Testis (tissue), 3 donors: ENCODE measurements around the gene ARHGEF11. TPM values are rescaled to one million over a fixed set of nuclear protein-coding genes. Genes with fewer than 3 reads are reported as not detected.

Source experiments
- DNase-seq: peaks from one replicate; pipeline ENCODE4 v3.0.0-alpha.2; 2019
- H3K27ac ChIP-seq, 2 donors: fragments of 200-600 bp; sonication (generic); one replicate each; pipeline ENCODE4 v1.5.1; 2019
- H3K27me3 ChIP-seq: fragments of 200-600 bp; sonication (generic); one replicate; pipeline ENCODE4 v1.5.1; 2019
- H3K36me3 ChIP-seq: fragments of 200-600 bp; sonication (generic); one replicate; pipeline ENCODE4 v1.5.1; 2017; ENCODE audit warnings: low read depth; ENCODE audit errors: missing control alignments
- H3K4me1 ChIP-seq: fragments of 200-600 bp; sonication (generic); one replicate; pipeline ENCODE4 v1.5.1; 2019
- H3K4me3 ChIP-seq, 2 donors: fragments of 200-600 bp; sonication (generic); one replicate each; pipeline ENCODE4 v1.5.1; 2017 to 2019
- H3K9me3 ChIP-seq: fragments of 200-600 bp; sonication (generic); one replicate; pipeline ENCODE4 v1.5.1; 2017
- POLR2A ChIP-seq: fragments of 450-650 bp; IDR thresholded peaks from one replicate; pipeline ENCODE4 v1.6.1; 2017; ENCODE audit warnings: antibody characterized with exemption, mild to moderate bottlenecking, moderate library complexity
- WGBS, 2 donors: methylation state at CpG; one replicate each; pipeline ENCODE4 v1.1.5; 2018; 5-methylcytosine and 5-hydroxymethylcytosine counted together
- intact Hi-C: fragments of 100-400 bp; cut with DNase I; formaldehyde crosslinking; loops from one replicate; pipeline ENCODE4 v1.15.1; 2023; ENCODE audit warnings: low total_unique reads
- polyA plus RNA-seq: library from polyadenylated mRNA; stranded (reverse); fragments of 350-450 nt; fragmentation: Illumina TruSeq; extraction: RNeasy Lipid Tissue Mini Kit (QIAGEN cat#74804); gene quantifications from one replicate; pipeline ENCODE4 v1.2.3, GENCODE V29; 2014; ENCODE audit warnings: low read depth, low replicate concordance; ENCODE audit not compliant: insufficient read depth
- total RNA-seq, 2 donors: library from RNA; depleted of rRNA; stranded (reverse); fragments of >200 nt; gene quantifications; one replicate each; pipeline ENCODE4 v1.2.3, GENCODE V29; 2016
- TF ChIP-seq, protein P1 (sequence below), 3 experiments: fragments of 450-650 bp in 2 of 3; fragments of 200-600 bp in 1 of 3; sonication (generic) in 1 of 3; IDR thresholded peaks; one replicate each; pipeline ENCODE4 v1.5.1; 2016 to 2019; ENCODE audit warnings: antibody characterized with exemption in 3 of 3, mild to moderate bottlenecking in 2 of 3, moderate library complexity in 1 of 3

ARHGEF11 gene
- total and polyA plus RNA-seq, 3 donors from 2014 or later, result 69.2 to 120 (median 113) TPM

DNA sequence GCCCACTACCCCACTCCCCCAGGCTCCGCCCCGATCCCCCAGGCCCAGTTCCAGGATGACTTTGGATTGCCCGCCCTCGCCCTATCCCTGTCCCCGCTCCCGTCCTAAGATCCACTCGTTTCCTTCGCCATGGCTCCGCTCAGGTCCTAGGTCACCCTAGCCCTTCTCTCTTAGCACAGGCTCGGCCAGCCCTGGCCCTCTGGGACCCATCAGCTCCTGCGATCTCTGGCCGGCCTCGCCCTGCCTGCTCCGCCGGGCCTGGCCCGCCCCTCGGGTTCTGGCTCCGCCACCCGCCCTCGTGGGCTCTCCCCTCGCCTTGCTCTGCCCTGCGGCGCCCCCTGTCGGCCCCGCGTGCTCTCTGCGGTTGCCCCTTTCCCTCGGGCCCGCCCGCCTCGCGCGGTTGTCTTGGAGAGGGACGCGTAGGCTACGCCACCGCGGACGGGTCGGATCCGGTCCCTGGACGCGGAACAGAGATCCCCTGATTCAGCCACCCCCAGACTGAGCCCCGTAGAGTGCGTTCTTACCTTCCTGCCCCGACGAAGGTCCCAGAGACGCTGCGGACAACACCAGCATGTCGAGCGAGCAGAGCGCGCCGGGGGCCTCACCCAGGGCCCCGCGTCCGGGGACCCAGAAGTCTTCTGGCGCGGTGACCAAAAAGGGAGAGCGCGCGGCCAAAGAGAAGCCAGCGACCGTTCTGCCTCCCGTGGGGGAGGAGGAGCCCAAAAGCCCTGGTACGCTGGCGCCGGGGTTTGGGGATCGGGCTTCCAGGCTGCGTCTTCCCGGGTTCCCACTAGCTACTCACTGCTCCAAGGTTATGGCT lies 125.1 kb downstream of the ARHGEF11 start, which contains the start of gene LRRC71:
LRRC71 (plus strand) TSS at position 400 of the 820 bp plus-strand sequence; CDS start at position 572, 172 bp downstream.
- peak within 1 kb of the TSS; percentile 9 to 29 for H3K4me3 ChIP-seq
- H3K27me3 ChIP-seq, result no peaks in the 10 kb centered on the region
- no peaks in the 10 kb centered on the region for H3K9me3 ChIP-seq
- WGBS, 2 donors, result 6 to 12% methylated on average over 24 to 65 of the region's 71 CpGs
- peaks cover 10% of the 10 kb centered on the region for H3K4me1 ChIP-seq
- TF ChIP-seq POLR2A, result no peak
- TF ChIP-seq, protein P1, sequence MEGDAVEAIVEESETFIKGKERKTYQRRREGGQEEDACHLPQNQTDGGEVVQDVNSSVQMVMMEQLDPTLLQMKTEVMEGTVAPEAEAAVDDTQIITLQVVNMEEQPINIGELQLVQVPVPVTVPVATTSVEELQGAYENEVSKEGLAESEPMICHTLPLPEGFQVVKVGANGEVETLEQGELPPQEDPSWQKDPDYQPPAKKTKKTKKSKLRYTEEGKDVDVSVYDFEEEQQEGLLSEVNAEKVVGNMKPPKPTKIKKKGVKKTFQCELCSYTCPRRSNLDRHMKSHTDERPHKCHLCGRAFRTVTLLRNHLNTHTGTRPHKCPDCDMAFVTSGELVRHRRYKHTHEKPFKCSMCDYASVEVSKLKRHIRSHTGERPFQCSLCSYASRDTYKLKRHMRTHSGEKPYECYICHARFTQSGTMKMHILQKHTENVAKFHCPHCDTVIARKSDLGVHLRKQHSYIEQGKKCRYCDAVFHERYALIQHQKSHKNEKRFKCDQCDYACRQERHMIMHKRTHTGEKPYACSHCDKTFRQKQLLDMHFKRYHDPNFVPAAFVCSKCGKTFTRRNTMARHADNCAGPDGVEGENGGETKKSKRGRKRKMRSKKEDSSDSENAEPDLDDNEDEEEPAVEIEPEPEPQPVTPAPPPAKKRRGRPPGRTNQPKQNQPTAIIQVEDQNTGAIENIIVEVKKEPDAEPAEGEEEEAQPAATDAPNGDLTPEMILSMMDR (IDR thresholded peaks at IDR 0.05), result peak; percentile 78 to 92 (median 82)
- no peak within 1 kb of the TSS for H3K27ac ChIP-seq
- no peaks in the 10 kb centered on the region for H3K36me3 ChIP-seq
- intact Hi-C loops, result no loop called here
- DNase-seq, result peak; percentile 87

DNA sequence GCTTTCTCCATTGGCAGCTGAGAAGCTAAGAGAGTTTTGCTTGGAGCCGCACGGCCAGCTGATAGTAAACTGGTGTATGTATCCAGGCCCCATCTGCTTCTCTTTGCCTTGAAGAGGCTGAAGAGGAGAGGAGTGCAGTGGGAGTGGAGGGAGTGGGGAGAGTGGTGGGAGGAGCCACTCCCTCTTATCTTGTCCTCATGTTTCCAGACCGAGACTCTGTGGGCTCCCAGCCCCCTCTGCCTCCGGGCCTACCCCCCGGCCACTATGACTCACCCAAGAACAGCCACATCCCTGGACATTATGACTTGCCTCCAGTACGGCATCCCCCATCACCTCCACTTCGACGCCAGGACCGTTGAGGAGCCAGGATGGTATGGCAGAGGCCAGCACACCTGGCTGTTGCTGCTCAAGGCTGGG lies 131.1 kb downstream of the ARHGEF11 start:
- intact Hi-C loops, result no loop called here
- H3K4me3 ChIP-seq, result no peak overlapping the region
- H3K36me3 ChIP-seq, result no peaks in the 10 kb centered on the region
- H3K27me3 ChIP-seq, result no peaks in the 10 kb centered on the region
- no peak overlapping the region for H3K27ac ChIP-seq
- 62 to 88% methylated on average over 7 to 9 of the region's 9 CpGs for whole genome bisulfite sequencing, 2 donors
- DNase-seq, result no peak
- H3K9me3 ChIP-seq, result no peaks in the 10 kb centered on the region
- TF ChIP-seq, protein P1 (IDR thresholded peaks at IDR 0.05), result no peak
- no peak for TF ChIP-seq POLR2A
- H3K4me1 ChIP-seq, result peaks cover 8% of the 10 kb centered on the region

- H3K9me3 ChIP-seq, result no peaks in the 10 kb centered on the region
- H3K27ac ChIP-seq, result no peak overlapping the region
- intact Hi-C loops, result no loop called here
- peaks cover 8% of the 10 kb centered on the region for H3K4me1 ChIP-seq
- no peak overlapping the region for H3K4me3 ChIP-seq
- H3K27me3 ChIP-seq, result no peaks in the 10 kb centered on the region
- no peaks in the 10 kb centered on the region for H3K36me3 ChIP-seq
- no peak for DNase-seq
- TF ChIP-seq, protein P1 (IDR thresholded peaks at IDR 0.05), result no peak
- TF ChIP-seq POLR2A, result no peak
- 85 to 88% methylated on average over 7 to 12 of the region's 13 CpGs for WGBS, 2 donors
These were observed 131.6 kb downstream of the ARHGEF11 start for GRCh38 chr1:156913809-156914387.

- DNase-seq, result peak; percentile 65
- H3K4me3 ChIP-seq, result no peak overlapping the region
- intact Hi-C loops, result no loop called here
- H3K9me3 ChIP-seq, result no peaks in the 10 kb centered on the region
- peaks cover 8% of the 10 kb centered on the region for H3K4me1 ChIP-seq
- no peaks in the 10 kb centered on the region for H3K36me3 ChIP-seq
- no peaks in the 10 kb centered on the region for H3K27me3 ChIP-seq
- H3K27ac ChIP-seq, result no peak overlapping the region
- WGBS, 2 donors, result 65 to 82% methylated on average over 5 to 24 of the region's 24 CpGs
- no peak for TF ChIP-seq POLR2A
- TF ChIP-seq, protein P1 (IDR thresholded peaks at IDR 0.05), result no peak
These were observed 132.4 kb downstream of the ARHGEF11 start for GRCh38 chr1:156912861-156913808.
